Measurements from ENCODE around the gene TK2. TPM values are rescaled to one million over a fixed set of nuclear protein-coding genes. Genes with fewer than 3 reads are reported as not detected.

The TK2 gene
- total RNA-seq, 1 donor from 2014 or later, result 4.5 TPM

- Mint-ChIP-seq H3K36me3 (ENCODE audit: unreplicated experiment) (peaks cover 6% of the 10 kb centered on the region), H3K9me3 (ENCODE audit: unreplicated experiment) (peaks cover 10% of the 10 kb centered on the region), H3K27me3 (ENCODE audit: unreplicated experiment) (peaks cover 15% of the 10 kb centered on the region), H3K4me3 (ENCODE audit: unreplicated experiment) (no peak overlapping the region), H3K27ac (ENCODE audit: unreplicated experiment) (no peak overlapping the region), H3K4me1 (ENCODE audit: low read depth, unreplicated experiment) (peaks cover 23% of the 10 kb centered on the region)
- TF ChIP-seq CTCF (IDR thresholded peaks at IDR 0.05; ENCODE audit: partially characterized antibody, unreplicated experiment), result no peak
- no peak for DNase-seq
Observed at GRCh38 chr16:66510298-66510697, 39.6 kb downstream of the TK2 start.

- peaks cover 8% of the 10 kb centered on the region for H3K9me3 Mint-ChIP-seq (ENCODE audit: unreplicated experiment)
- H3K36me3 Mint-ChIP-seq (ENCODE audit: unreplicated experiment), result peaks cover 1% of the 10 kb centered on the region
- no peak for DNase-seq
- H3K4me1 Mint-ChIP-seq (ENCODE audit: low read depth, unreplicated experiment), result peaks cover 21% of the 10 kb centered on the region
- no peak for TF ChIP-seq CTCF (IDR thresholded peaks at IDR 0.05; ENCODE audit: partially characterized antibody, unreplicated experiment)
- H3K27ac Mint-ChIP-seq (ENCODE audit: unreplicated experiment), result no peak overlapping the region
- peaks cover 15% of the 10 kb centered on the region for H3K27me3 Mint-ChIP-seq (ENCODE audit: unreplicated experiment)
- H3K4me3 Mint-ChIP-seq (ENCODE audit: unreplicated experiment), result no peak overlapping the region
Observed at GRCh38 chr16:66509576-66509975, 40.3 kb downstream of the TK2 start.

GRCh38 chr16:66508914-66509496, 40.9 kb downstream of the TK2 start:
- H3K9me3 Mint-ChIP-seq (ENCODE audit: unreplicated experiment), result peaks cover 8% of the 10 kb centered on the region
- no peak overlapping the region for H3K27ac Mint-ChIP-seq (ENCODE audit: unreplicated experiment)
- H3K27me3 Mint-ChIP-seq (ENCODE audit: unreplicated experiment), result peaks cover 15% of the 10 kb centered on the region
- no peaks in the 10 kb centered on the region for H3K36me3 Mint-ChIP-seq (ENCODE audit: unreplicated experiment)
- peaks cover 21% of the 10 kb centered on the region for H3K4me1 Mint-ChIP-seq (ENCODE audit: low read depth, unreplicated experiment)
- no peak for TF ChIP-seq CTCF (IDR thresholded peaks at IDR 0.05; ENCODE audit: partially characterized antibody, unreplicated experiment)
- no peak overlapping the region for H3K4me3 Mint-ChIP-seq (ENCODE audit: unreplicated experiment)
- DNase-seq, result no peak

GRCh38 chr16:66508248-66508913, 41.5 kb downstream of the TK2 start:
- Mint-ChIP-seq H3K27me3 (ENCODE audit: unreplicated experiment) (peaks cover 15% of the 10 kb centered on the region), H3K4me3 (ENCODE audit: unreplicated experiment) (no peak overlapping the region), H3K9me3 (ENCODE audit: unreplicated experiment) (peaks cover 9% of the 10 kb centered on the region), H3K36me3 (ENCODE audit: unreplicated experiment) (no peaks in the 10 kb centered on the region), H3K4me1 (ENCODE audit: low read depth, unreplicated experiment) (peaks cover 21% of the 10 kb centered on the region), H3K27ac (ENCODE audit: unreplicated experiment) (no peak overlapping the region)
- no peak for DNase-seq
- no peak for TF ChIP-seq CTCF (IDR thresholded peaks at IDR 0.05; ENCODE audit: partially characterized antibody, unreplicated experiment)

- H3K36me3 Mint-ChIP-seq (ENCODE audit: unreplicated experiment), result no peaks in the 10 kb centered on the region
Observed at GRCh38 chr16:66507731-66508239, 42.1 kb downstream of the TK2 start.

More at GRCh38 chr16:66507731-66508239, 42.1 kb downstream of the TK2 start:
- H3K27ac Mint-ChIP-seq (ENCODE audit: unreplicated experiment), result no peak overlapping the region
- H3K9me3 Mint-ChIP-seq (ENCODE audit: unreplicated experiment), result peaks cover 10% of the 10 kb centered on the region
- no peak overlapping the region for H3K4me3 Mint-ChIP-seq (ENCODE audit: unreplicated experiment)
- peaks cover 23% of the 10 kb centered on the region for H3K4me1 Mint-ChIP-seq (ENCODE audit: low read depth, unreplicated experiment)
- DNase-seq, result no peak
- no peak for TF ChIP-seq CTCF (IDR thresholded peaks at IDR 0.05; ENCODE audit: partially characterized antibody, unreplicated experiment)
- peaks cover 13% of the 10 kb centered on the region for H3K27me3 Mint-ChIP-seq (ENCODE audit: unreplicated experiment)
